Endodermal cell (in vitro differentiated cells): Measurements from ENCODE around the gene BLCAP. TPM values are rescaled to one million over a fixed set of nuclear protein-coding genes. Genes with fewer than 3 reads are reported as not detected.
"Not testable (repeated sequence)": the region's sequence is repeated elsewhere in the genome, so short reads cannot be mapped to it uniquely, and the experiment has no call there.

Source experiments
- DNase-seq: peaks from one replicate; pipeline ENCODE4 v3.0.0-alpha.2; 2017
- H3K27ac ChIP-seq: 2 replicates; pipeline ENCODE4 v1.5.1; 2013; ENCODE audit warnings: mild to moderate bottlenecking, low read depth, low read length, moderate library complexity
- H3K27me3 ChIP-seq: 2 replicates; pipeline ENCODE4 v1.6.1; 2013; ENCODE audit warnings: mild to moderate bottlenecking, low read length, moderate library complexity; ENCODE audit not compliant: insufficient read depth, control insufficient read depth, poor library complexity, severe bottlenecking
- H3K36me3 ChIP-seq: 2 replicates; pipeline ENCODE4 v1.7.0; 2013; ENCODE audit warnings: mild to moderate bottlenecking, low read length, moderate library complexity; ENCODE audit not compliant: control insufficient read depth, insufficient read depth
- H3K4me1 ChIP-seq: one replicate; pipeline ENCODE4 v1.7.0; 2013; ENCODE audit warnings: low read length; ENCODE audit not compliant: control insufficient read depth, insufficient read depth
- H3K4me3 ChIP-seq: 2 replicates; pipeline ENCODE4 v1.5.1; 2013; ENCODE audit warnings: mild to moderate bottlenecking, low read length, moderate library complexity
- H3K9ac ChIP-seq: 2 replicates; pipeline ENCODE4 v1.6.1; 2013; ENCODE audit warnings: mild to moderate bottlenecking, low read length, moderate library complexity; ENCODE audit not compliant: poor library complexity, severe bottlenecking; ENCODE audit errors: extremely low read depth
- H3K9me3 ChIP-seq: 2 replicates; pipeline ENCODE4 v1.6.1; 2013; ENCODE audit warnings: mild to moderate bottlenecking, low read length, moderate library complexity; ENCODE audit not compliant: control insufficient read depth
- H3K27ac Mint-ChIP-seq: 2 replicates; pipeline ENCODE4 v1.8.0; 2020; ENCODE audit warnings: mixed read lengths
- H3K27me3 Mint-ChIP-seq: 2 replicates; pipeline ENCODE4 v1.8.0; 2021; ENCODE audit warnings: mild to moderate bottlenecking, mixed read lengths; ENCODE audit not compliant: insufficient read depth
- H3K36me3 Mint-ChIP-seq: 2 replicates; pipeline ENCODE4 v1.8.0; 2020; ENCODE audit warnings: low read depth, mixed read lengths
- H3K4me1 Mint-ChIP-seq: 2 replicates; pipeline ENCODE4 v1.8.0; 2020; ENCODE audit warnings: mixed read lengths
- H3K4me3 Mint-ChIP-seq: 2 replicates; pipeline ENCODE4 v1.8.0; 2020; ENCODE audit warnings: mild to moderate bottlenecking, moderate library complexity, mixed read lengths
- H3K9me3 Mint-ChIP-seq: 2 replicates; pipeline ENCODE4 v1.8.0; 2020; ENCODE audit warnings: mild to moderate bottlenecking, mixed read lengths
- WGBS, 2 experiments: methylation state at CpG; one replicate each; pipeline versions ENCODE4 v1.1.5 to v1.1.7; 2013; ENCODE audit warnings: missing lambda C conversion rate in 2 of 2, mixed read lengths in 1 of 2; ENCODE audit not compliant: insufficient coverage in 1 of 2, insufficient read length in 1 of 2; 5-methylcytosine and 5-hydroxymethylcytosine counted together
- total RNA-seq, 2 donors: library from RNA; stranded (reverse); fragmentation: NEBNext Ultra II Directional in 1 of 2; extraction: Animal tissue kit (Norgen Biotek cat#: 25700) in 1 of 2; gene quantifications; 2 replicates in 1 of 2; 3 replicates in 1 of 2; pipeline ENCODE4 v1.2.1, GENCODE V29; 2021
- TF ChIP-seq, protein P1 (sequence below): fragments of 200-600 bp; sonication (generic); conservative IDR thresholded peaks from 2 replicates; pipeline ENCODE4 v1.5.0; 2021; ENCODE audit warnings: antibody characterized with exemption, mild to moderate bottlenecking

The BLCAP gene
- total RNA-seq, 2 donors from 2014 or later = 32.5 to 56.5 TPM

GRCh38 chr20:37475252-37475651, 52.4 kb downstream of the BLCAP start:
- no peak overlapping the region for H3K27ac ChIP-seq
- Mint-ChIP-seq H3K9me3 (no peaks in the 10 kb centered on the region), H3K27me3 (no peaks in the 10 kb centered on the region), H3K36me3 (no peaks in the 10 kb centered on the region), H3K4me1 (no peaks in the 10 kb centered on the region), H3K4me3 (no peak overlapping the region), H3K27ac (no peak overlapping the region)
- TF ChIP-seq, protein P1, sequence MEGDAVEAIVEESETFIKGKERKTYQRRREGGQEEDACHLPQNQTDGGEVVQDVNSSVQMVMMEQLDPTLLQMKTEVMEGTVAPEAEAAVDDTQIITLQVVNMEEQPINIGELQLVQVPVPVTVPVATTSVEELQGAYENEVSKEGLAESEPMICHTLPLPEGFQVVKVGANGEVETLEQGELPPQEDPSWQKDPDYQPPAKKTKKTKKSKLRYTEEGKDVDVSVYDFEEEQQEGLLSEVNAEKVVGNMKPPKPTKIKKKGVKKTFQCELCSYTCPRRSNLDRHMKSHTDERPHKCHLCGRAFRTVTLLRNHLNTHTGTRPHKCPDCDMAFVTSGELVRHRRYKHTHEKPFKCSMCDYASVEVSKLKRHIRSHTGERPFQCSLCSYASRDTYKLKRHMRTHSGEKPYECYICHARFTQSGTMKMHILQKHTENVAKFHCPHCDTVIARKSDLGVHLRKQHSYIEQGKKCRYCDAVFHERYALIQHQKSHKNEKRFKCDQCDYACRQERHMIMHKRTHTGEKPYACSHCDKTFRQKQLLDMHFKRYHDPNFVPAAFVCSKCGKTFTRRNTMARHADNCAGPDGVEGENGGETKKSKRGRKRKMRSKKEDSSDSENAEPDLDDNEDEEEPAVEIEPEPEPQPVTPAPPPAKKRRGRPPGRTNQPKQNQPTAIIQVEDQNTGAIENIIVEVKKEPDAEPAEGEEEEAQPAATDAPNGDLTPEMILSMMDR = no peak
- H3K36me3 ChIP-seq = no peaks in the 10 kb centered on the region
- H3K4me3 ChIP-seq = no peak overlapping the region
- 85 to 86% methylated on average over 5 of the region's 5 CpGs for WGBS, 2 experiments
- H3K27me3 ChIP-seq = no peaks in the 10 kb centered on the region
- H3K9me3 ChIP-seq = no peaks in the 10 kb centered on the region
- H3K9ac ChIP-seq = no peak overlapping the region
- peak; percentile 26 for DNase-seq
- no peaks in the 10 kb centered on the region for H3K4me1 ChIP-seq

DNA sequence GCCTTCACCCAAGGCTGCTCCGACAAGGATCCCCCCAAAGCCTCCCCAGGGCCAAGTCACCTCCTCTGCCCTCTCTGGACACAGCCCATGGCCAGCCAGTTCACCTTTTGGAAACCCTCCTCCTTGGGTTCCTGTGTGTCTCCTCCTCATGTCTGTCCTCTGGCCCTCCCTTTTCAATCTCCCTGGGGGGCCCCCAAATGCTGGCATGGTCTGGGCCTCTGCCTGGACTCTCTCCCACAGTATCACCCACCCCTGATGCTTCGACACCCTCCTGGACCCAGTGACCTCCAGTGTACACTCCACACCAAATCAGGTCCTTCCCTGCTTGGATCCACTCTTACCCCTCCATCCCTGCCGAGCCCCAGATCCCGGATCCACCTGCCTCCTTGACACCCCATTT, 53.3 kb downstream of the BLCAP start:
- Mint-ChIP-seq H3K4me3 (no peak overlapping the region), H3K27ac (no peak overlapping the region)

DNA sequence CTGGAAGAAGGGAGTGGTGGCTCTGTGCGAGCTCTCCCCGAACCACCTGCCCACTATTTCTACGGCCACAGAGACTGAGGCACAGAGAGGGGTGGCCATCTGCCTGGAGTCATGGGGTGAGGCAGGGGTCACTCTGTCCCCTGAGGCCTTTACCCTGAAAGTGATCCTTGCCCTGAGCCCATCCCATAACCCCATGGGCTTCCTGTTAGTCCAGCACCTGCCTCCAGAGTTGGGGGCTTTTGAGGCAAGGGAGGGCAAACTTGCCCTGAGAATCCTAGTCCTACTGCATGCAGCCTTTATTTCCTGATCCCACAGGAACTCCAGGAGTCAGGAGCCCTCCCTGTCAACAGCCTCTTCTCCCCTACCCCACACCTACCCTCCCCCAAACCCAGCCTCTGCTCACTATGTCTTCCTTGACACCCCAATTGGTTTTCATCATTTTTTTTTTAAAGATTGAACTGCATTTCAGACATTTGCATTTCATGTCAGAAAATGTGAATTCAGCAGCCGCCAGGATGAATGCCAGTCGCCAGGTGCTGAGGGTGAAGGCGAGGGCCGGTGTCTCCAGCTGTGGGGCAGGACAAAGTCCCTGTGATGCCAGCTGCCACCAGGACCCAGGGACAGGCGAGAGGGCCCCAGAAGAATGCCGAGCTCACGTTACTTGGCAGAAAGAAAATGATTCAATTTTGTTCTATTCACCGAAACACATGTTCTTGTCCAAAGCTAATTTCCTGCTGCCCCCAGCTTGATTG, 54.3 kb downstream of the BLCAP start:
- H3K4me3 ChIP-seq = no peak overlapping the region
- H3K36me3 Mint-ChIP-seq = no peaks in the 10 kb centered on the region
- H3K9me3 ChIP-seq = no peaks in the 10 kb centered on the region
- H3K4me1 Mint-ChIP-seq = no peaks in the 10 kb centered on the region
- H3K9ac ChIP-seq = no peak overlapping the region
- H3K27ac ChIP-seq = no peak overlapping the region
- peaks cover 1% of the 10 kb centered on the region for H3K27me3 Mint-ChIP-seq
- DNase-seq = peak; percentile 32
- no peak overlapping the region for H3K4me3 Mint-ChIP-seq
- no peak overlapping the region for H3K27ac Mint-ChIP-seq
- no peaks in the 10 kb centered on the region for H3K4me1 ChIP-seq
- 78 to 93% methylated on average over 8 to 11 of the region's 11 CpGs for WGBS, 2 experiments
- no peaks in the 10 kb centered on the region for H3K9me3 Mint-ChIP-seq
- TF ChIP-seq, protein P1 = no peak
- H3K36me3 ChIP-seq = no peaks in the 10 kb centered on the region
- no peaks in the 10 kb centered on the region for H3K27me3 ChIP-seq

More for the DNA sequence above, 53.3 kb downstream of the BLCAP start:
- 91 to 100% methylated on average over 1 to 4 of the region's 4 CpGs for WGBS, 2 experiments
- no peaks in the 10 kb centered on the region for H3K9me3 ChIP-seq
- H3K27me3 Mint-ChIP-seq = no peaks in the 10 kb centered on the region
- no peaks in the 10 kb centered on the region for H3K4me1 Mint-ChIP-seq
- H3K9me3 Mint-ChIP-seq = no peaks in the 10 kb centered on the region
- no peak overlapping the region for H3K9ac ChIP-seq
- no peak overlapping the region for H3K4me3 ChIP-seq
- H3K36me3 Mint-ChIP-seq = no peaks in the 10 kb centered on the region
- H3K4me1 ChIP-seq = no peaks in the 10 kb centered on the region
- H3K27ac ChIP-seq = no peak overlapping the region
- no peaks in the 10 kb centered on the region for H3K36me3 ChIP-seq
- no peaks in the 10 kb centered on the region for H3K27me3 ChIP-seq
- TF ChIP-seq, protein P1 = no peak
- no peak for DNase-seq

GRCh38 chr20:37472435-37472834, 55.2 kb downstream of the BLCAP start:
- H3K9me3 ChIP-seq, H3K4me1 Mint-ChIP-seq, H3K27me3 ChIP-seq, H3K27me3 Mint-ChIP-seq, H3K36me3 Mint-ChIP-seq, H3K9me3 Mint-ChIP-seq, H3K27ac Mint-ChIP-seq, H3K36me3 ChIP-seq, H3K4me3 Mint-ChIP-seq, H3K4me3 ChIP-seq, DNase-seq, H3K4me1 ChIP-seq, H3K27ac ChIP-seq, H3K9ac ChIP-seq: not testable (repeated sequence)
- 92 to 100% methylated on average over 3 to 5 of the region's 6 CpGs for WGBS, 2 experiments
